Measurements from ENCODE around the gene QRFP.

GRCh38 chr9:130908878-130909355 is 12.3 kb upstream of the QRFP start:
- TF ChIP-seq CTCF (IDR thresholded peaks at IDR 0.05) = no peak
- TF ChIP-seq POLR2A (IDR thresholded peaks at IDR 0.05) = no peak
